Ascending aorta (tissue), 1 donor: ENCODE results near the gene NCAPD3. TPM values are rescaled to one million over a fixed set of nuclear protein-coding genes. Genes with fewer than 3 reads are reported as not detected.

Source experiments
- total RNA-seq: library from RNA; depleted of rRNA; stranded (reverse); fragments of >200 nt; gene quantifications from one replicate; pipeline ENCODE4 v1.1.0, GENCODE V29; 2016

Gene NCAPD3
- total RNA-seq, 1 donor from 2014 or later = 4.8 TPM

Other genes starting within 250 kb of the NCAPD3 start
- gene JAM3, start 154.9 kb downstream of the NCAPD3 start, total RNA-seq = 59.8 TPM
- gene VPS26B, start 704 bp upstream of the NCAPD3 start, total RNA-seq = 18.0 TPM
- gene THYN1, start 29.4 kb upstream of the NCAPD3 start, total RNA-seq = 19.8 TPM
- 28.6 TPM for gene ACAD8, start 29.6 kb upstream of the NCAPD3 start, total RNA-seq
- gene GLB1L3, start 52.4 kb upstream of the NCAPD3 start, total RNA-seq = not detected
- 1.7 TPM for gene GLB1L2, start 108.0 kb upstream of the NCAPD3 start, total RNA-seq
- gene B3GAT1, start 188.3 kb upstream of the NCAPD3 start, total RNA-seq = 0.32 TPM